Measurements from ENCODE around the gene NTN1.

The NTN1 gene

GRCh38 chr17:9007052-9007714, 14.1 kb upstream of the NTN1 start (continued):
- TF ChIP-seq ZNF223 (tag by site-specific recombination; IDR thresholded peaks at IDR 0.05) (0 out of 2 replicates have a peak, but pooled peaks have one; percentile 22), GLI2 (tag by site-specific recombination; IDR thresholded peaks at IDR 0.05; ENCODE audit: borderline replicate concordance, low read depth) (no peak), HOXA7 (CRISPR knock-in tag; IDR thresholded peaks at IDR 0.05; ENCODE audit: borderline replicate concordance) (no peak), ZNF280D (tag by site-specific recombination; IDR thresholded peaks at IDR 0.05) (no peak), OVOL3 (tag by site-specific recombination; IDR thresholded peaks at IDR 0.05) (no peak), ZNF366 (tag by site-specific recombination; conservative IDR thresholded peaks at IDR 0.05) (peak; percentile 100), ZNF302 (tag by site-specific recombination; IDR thresholded peaks at IDR 0.05; ENCODE audit: low read depth) (no peak), ZFP69B (tag by site-specific recombination; IDR thresholded peaks at IDR 0.05) (no peak), SP3 (tag by site-specific recombination; IDR thresholded peaks at IDR 0.05) (no peak), ZNF350 (tag by site-specific recombination; IDR thresholded peaks at IDR 0.05) (no peak), ZNF292 (tag by site-specific recombination; IDR thresholded peaks at IDR 0.05; ENCODE audit: borderline replicate concordance, low read depth) (no peak), MYNN (tag by site-specific recombination; IDR thresholded peaks at IDR 0.05; ENCODE audit: borderline replicate concordance) (no peak), ZNF148 (tag by site-specific recombination; IDR thresholded peaks at IDR 0.05; ENCODE audit: borderline replicate concordance) (peak; percentile 11; the same call in 1 of the 2 replicates), ZNF211 (tag by site-specific recombination; IDR thresholded peaks at IDR 0.05; ENCODE audit: low read depth) (no peak), ZNF654 (tag by site-specific recombination; IDR thresholded peaks at IDR 0.05; ENCODE audit: low read depth) (no peak), ZNF76 (tag by site-specific recombination; IDR thresholded peaks at IDR 0.05; ENCODE audit: borderline replicate concordance, low read depth) (no peak), ZNF140 (tag by site-specific recombination; IDR thresholded peaks at IDR 0.05) (no peak; the same call in 1 of the 2 replicates), ZNF354C (tag by site-specific recombination; IDR thresholded peaks at IDR 0.05; ENCODE audit: borderline replicate concordance, low read depth) (no peak), PRDM1 (tag by site-specific recombination; IDR thresholded peaks at IDR 0.05) (peak; percentile 95), SALL2 (tag by site-specific recombination; IDR thresholded peaks at IDR 0.05; ENCODE audit: borderline replicate concordance) (0 out of 2 replicates have a peak, but pooled peaks have one; percentile 54)
- TF ChIP-seq, protein P1, sequence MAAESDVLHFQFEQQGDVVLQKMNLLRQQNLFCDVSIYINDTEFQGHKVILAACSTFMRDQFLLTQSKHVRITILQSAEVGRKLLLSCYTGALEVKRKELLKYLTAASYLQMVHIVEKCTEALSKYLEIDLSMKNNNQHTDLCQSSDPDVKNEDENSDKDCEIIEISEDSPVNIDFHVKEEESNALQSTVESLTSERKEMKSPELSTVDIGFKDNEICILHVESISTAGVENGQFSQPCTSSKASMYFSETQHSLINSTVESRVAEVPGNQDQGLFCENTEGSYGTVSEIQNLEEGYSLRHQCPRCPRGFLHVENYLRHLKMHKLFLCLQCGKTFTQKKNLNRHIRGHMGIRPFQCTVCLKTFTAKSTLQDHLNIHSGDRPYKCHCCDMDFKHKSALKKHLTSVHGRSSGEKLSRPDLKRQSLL (tag by site-specific recombination; IDR thresholded peaks at IDR 0.05): no peak
- TF ChIP-seq, protein P2, sequence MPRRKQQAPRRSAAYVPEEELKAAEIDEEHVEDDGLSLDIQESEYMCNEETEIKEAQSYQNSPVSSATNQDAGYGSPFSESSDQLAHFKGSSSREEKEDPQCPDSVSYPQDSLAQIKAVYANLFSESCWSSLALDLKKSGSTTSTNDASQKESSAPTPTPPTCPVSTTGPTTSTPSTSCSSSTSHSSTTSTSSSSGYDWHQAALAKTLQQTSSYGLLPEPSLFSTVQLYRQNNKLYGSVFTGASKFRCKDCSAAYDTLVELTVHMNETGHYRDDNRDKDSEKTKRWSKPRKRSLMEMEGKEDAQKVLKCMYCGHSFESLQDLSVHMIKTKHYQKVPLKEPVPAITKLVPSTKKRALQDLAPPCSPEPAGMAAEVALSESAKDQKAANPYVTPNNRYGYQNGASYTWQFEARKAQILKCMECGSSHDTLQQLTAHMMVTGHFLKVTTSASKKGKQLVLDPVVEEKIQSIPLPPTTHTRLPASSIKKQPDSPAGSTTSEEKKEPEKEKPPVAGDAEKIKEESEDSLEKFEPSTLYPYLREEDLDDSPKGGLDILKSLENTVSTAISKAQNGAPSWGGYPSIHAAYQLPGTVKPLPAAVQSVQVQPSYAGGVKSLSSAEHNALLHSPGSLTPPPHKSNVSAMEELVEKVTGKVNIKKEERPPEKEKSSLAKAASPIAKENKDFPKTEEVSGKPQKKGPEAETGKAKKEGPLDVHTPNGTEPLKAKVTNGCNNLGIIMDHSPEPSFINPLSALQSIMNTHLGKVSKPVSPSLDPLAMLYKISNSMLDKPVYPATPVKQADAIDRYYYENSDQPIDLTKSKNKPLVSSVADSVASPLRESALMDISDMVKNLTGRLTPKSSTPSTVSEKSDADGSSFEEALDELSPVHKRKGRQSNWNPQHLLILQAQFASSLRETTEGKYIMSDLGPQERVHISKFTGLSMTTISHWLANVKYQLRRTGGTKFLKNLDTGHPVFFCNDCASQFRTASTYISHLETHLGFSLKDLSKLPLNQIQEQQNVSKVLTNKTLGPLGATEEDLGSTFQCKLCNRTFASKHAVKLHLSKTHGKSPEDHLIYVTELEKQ (tag by site-specific recombination; IDR thresholded peaks at IDR 0.05; ENCODE audit: borderline replicate concordance): no peak
- TF ChIP-seq, protein P3, sequence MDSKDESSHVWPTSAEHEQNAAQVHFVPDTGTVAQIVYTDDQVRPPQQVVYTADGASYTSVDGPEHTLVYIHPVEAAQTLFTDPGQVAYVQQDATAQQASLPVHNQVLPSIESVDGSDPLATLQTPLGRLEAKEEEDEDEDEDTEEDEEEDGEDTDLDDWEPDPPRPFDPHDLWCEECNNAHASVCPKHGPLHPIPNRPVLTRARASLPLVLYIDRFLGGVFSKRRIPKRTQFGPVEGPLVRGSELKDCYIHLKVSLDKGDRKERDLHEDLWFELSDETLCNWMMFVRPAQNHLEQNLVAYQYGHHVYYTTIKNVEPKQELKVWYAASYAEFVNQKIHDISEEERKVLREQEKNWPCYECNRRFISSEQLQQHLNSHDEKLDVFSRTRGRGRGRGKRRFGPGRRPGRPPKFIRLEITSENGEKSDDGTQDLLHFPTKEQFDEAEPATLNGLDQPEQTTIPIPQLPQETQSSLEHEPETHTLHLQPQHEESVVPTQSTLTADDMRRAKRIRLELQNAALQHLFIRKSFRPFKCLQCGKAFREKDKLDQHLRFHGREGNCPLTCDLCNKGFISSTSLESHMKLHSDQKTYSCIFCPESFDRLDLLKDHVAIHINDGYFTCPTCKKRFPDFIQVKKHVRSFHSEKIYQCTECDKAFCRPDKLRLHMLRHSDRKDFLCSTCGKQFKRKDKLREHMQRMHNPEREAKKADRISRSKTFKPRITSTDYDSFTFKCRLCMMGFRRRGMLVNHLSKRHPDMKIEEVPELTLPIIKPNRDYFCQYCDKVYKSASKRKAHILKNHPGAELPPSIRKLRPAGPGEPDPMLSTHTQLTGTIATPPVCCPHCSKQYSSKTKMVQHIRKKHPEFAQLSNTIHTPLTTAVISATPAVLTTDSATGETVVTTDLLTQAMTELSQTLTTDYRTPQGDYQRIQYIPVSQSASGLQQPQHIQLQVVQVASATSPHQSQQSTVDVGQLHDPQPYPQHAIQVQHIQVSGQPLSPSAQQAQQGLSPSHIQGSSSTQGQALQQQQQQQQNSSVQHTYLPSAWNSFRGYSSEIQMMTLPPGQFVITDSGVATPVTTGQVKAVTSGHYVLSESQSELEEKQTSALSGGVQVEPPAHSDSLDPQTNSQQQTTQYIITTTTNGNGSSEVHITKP (tag by site-specific recombination; IDR thresholded peaks at IDR 0.05): no peak
- TF ChIP-seq, protein P4, sequence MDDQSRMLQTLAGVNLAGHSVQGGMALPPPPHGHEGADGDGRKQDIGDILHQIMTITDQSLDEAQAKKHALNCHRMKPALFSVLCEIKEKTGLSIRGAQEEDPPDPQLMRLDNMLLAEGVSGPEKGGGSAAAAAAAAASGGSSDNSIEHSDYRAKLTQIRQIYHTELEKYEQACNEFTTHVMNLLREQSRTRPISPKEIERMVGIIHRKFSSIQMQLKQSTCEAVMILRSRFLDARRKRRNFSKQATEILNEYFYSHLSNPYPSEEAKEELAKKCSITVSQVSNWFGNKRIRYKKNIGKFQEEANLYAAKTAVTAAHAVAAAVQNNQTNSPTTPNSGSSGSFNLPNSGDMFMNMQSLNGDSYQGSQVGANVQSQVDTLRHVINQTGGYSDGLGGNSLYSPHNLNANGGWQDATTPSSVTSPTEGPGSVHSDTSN (CRISPR knock-in tag; IDR thresholded peaks at IDR 0.05): no peak

Data from HEK293 (cell line).